Hematopoietic multipotent progenitor cell treated with erythropoietin and hydrocortisone succinate and interleukin-3 and kit ligand, for 6 days (in vitro differentiated cells): ENCODE data around the gene RFNG.

ENCODE experiments used
- DNase-seq: peaks from one replicate; pipeline ENCODE4 v3.0.0-alpha.2; 2015

Gene RFNG

DNA sequence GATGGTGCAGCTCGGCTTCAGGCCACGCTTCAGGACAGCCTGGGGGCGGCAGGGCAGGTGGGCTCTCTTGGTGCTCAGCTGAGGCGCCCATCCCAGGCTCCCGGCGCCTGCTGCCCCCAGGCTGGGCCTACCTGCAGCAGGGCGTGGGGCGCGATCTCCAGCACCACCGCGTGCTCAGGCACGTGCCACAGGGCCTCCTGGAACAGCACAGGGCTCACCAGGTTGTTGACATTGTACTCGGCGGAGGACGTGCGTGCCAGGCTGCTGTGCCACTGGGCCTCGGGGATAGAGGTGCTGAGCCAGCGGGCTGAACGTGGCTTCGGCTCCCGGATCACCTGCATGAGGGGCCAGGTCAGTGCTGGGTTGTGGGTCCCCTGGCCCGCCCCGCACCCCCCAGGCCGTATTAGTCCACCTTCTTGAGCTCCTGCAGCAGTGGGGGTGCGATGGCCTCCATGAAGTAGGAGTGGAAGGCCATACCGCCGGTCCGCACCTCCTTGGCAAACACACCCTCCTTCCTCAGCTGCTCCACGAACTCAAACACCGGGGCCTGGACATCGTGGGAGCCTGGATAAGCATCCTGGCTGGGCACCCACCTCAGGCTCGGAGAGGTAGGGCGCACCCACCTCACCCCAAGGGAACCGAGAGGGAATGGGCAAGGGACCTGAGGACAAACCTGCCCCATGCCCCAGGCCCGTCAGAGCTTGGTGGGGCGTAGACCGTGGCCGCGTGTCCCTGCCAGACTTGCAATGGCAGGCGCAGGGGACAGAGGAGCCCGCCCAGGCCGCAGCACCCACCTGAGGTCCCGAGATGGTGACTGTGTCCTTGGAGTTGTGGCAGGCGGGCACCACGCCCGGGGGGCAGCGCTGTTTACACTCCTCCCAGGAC is 37.5 kb upstream of the RFNG start:
- no peak for DNase-seq

GRCh38 chr17:82087961-82088837 is 36.6 kb upstream of the RFNG start:
- DNase-seq = no peak

- DNase-seq = no peak
These were observed 35.6 kb upstream of the RFNG start for GRCh38 chr17:82086941-82087906.

DNA sequence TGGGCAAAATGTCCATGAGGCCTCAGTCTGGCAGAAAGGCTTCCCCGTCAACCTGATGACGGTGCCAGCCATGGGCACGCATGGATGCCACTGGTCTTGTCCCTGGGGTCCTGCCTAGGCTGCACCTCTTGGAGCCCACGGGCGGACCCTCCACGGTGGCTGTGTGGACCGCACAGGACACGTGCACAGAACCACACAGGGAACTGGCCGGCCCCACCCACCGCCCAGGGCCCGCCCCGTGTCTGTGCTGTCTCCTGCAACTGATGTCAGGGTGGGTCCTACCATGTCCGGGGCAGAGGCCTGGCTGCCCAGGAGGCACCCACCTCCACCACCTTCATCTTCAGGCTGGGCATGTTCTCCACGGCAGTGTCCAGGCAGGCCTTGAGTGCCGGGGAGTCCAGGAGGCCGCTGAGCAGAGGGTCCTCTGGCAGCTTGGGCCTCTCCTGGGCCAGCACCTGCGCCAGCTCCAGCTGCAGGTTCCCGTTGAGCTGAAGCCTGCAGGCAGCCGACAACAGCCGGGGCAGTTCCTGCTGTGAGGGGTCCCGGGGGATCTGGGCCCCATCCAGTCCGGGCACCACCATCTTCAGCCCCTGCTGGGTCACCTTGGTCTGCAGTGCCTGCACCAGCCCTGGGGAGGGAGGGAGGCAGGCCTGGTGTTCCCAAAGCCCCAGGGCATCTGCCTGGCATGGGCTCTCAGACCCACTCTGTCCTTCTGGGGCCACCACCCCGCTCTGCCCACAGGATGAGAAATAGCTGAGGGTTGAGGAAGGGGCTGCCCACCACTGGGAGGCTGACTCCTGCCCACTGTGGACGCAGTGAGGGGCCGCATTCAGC is 34.5 kb upstream of the RFNG start:
- no peak for DNase-seq

GRCh38 chr17:82085031-82085861 is 33.6 kb upstream of the RFNG start:
- no peak for DNase-seq

- DNase-seq = no peak
These were observed 32.9 kb upstream of the RFNG start for GRCh38 chr17:82084373-82085030.

- DNase-seq = no peak
These were observed 32.1 kb upstream of the RFNG start for GRCh38 chr17:82083533-82084359.

- no peak for DNase-seq
These were observed 31.4 kb upstream of the RFNG start for GRCh38 chr17:82083009-82083408.

- no peak for DNase-seq
These were observed 30.8 kb upstream of the RFNG start for GRCh38 chr17:82082456-82082855.

GRCh38 chr17:82081966-82082365 is 30.4 kb upstream of the RFNG start:
- DNase-seq = no peak

GRCh38 chr17:82081546-82081945 is 29.9 kb upstream of the RFNG start:
- no peak for DNase-seq

DNA sequence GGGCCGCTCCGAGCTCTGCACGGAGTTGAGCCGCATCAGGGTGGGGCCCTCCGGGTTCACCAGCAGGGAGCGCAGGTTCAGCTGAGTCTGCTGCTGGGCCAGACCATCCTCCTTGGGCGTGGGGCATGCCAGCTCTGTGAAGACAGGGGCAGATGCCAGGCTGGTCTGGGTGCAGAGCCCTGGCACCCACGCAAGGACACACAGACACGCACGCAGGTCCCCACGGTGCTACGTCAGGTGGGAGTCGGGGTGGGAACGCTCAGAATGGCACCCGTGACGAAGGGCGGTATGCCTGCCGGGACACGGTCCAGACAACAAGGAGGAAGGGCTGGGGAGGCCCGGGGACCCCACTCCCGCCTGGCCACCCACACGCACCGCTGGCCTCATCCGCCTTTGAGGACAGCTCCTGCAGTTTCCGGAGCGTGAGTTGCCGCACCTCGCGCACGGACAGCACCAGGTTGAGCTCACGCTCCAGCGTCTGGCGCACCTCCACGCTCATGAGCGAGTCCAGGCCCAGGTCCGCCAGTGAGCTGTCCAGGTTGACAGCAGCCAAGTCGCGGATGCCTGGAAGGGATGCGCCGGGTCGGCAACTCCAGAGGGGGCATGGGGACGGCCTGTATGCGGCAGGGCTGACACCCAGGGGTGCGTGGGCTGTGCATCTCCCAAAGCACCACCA is 29.3 kb upstream of the RFNG start:
- no peak for DNase-seq

GRCh38 chr17:82080048-82080788 is 28.6 kb upstream of the RFNG start:
- DNase-seq = no peak

DNA sequence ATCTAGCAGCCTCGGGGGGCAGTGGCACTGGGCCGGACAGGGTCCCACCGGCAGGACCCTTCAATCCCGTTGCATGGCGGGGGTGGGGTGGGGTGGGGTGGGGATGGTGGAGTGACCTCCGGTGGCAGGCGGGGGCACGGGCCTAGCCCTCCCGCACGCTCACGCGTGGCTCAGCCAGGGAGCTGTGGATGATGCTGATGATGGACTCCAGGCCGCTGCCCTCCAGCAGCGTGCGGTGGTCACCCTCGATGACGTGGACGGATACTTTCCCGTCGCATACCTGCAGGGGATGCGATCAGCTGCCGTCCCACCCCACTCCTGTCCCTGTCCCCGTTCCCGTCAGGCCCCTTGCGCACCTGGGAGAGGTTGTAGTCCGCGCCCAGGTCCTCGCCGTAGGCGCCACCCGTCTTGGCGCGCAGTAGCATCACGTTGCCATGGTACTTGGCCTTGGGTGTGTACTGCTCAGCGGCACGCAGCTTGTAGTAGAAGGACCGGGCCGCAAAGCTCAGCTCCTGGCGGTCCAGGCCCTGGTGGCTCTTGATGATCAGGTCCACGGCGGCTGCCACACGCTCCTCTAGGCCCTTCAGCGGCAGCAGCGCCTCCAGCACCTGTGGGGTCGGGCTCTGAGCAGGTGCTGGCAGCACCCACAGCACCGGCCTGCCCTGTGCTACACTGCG is 27.5 kb upstream of the RFNG start:
- no peak for DNase-seq

GRCh38 chr17:82078433-82078832 is 26.8 kb upstream of the RFNG start:
- no peak for DNase-seq

GRCh38 chr17:82077617-82078358 is 26.2 kb upstream of the RFNG start:
- no peak for DNase-seq
